Measurements from ENCODE around the gene ACAD10. TPM values are rescaled to one million over a fixed set of nuclear protein-coding genes. Genes with fewer than 3 reads are reported as not detected.

The ACAD10 gene
- total RNA-seq, 2 experiments from 2014 or later, result 15.0 to 35.3 TPM

DNA sequence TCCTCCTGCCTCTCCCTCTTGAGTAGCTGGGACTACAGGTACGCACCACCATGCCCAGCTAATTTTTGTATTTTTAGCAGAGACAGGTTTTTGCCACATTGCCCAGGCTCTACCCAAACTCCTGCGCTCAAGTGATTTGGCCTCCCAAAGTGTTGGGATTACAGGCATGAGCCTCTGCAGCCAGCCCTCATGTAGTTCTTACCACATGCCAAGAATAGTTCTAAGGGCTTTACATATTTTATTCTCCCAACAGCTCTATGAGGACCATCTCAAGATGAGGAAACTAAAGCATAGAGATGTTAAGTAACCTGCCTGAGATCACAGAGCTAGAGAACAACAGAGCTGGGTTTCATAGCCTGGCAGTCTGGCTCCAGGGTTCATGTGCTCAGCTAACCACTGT, 42.9 kb downstream of the ACAD10 start:
- BruUV-seq (replicated peaks), result no TSS peak
- no peaks in the 10 kb centered on the region for H3K9me2 ChIP-seq (ENCODE audit: insufficient read depth, low read length)
- peaks cover 53% of the 10 kb centered on the region for H3K4me1 ChIP-seq (ENCODE audit: insufficient read depth, low read length, poor library complexity, severe bottlenecking)
- no peak overlapping the region for H3K4me2 ChIP-seq (ENCODE audit: low read length)
- H4K20me1 ChIP-seq (ENCODE audit: insufficient read depth, low read length), result no peaks in the 10 kb centered on the region
- no peak overlapping the region for H3K4me3 ChIP-seq (ENCODE audit: low read depth, low read length, poor library complexity, severe bottlenecking)
- H3K9me3 ChIP-seq (ENCODE audit: low read length), result peaks cover 9% of the 10 kb centered on the region; the same call in 1 of the 2 replicates
- CTCF ChIA-PET (ENCODE audit: unreplicated experiment), result no interaction called here
- peaks cover 13% of the 10 kb centered on the region for H3K36me3 ChIP-seq (ENCODE audit: insufficient read depth, low read length)
- POLR2A ChIA-PET, result interaction anchor here (1.2 to 2.3 kb wide), 4 partner anchors 25 to 84 kb away, joined by 3 to 9 read pairs (median 5); no protein-coding TSS in a partner anchor
- DNase-seq (ENCODE audit: low spot score), result no peak
- H3K27ac ChIP-seq (ENCODE audit: low read depth, low read length, poor library complexity, severe bottlenecking), result peak overlapping the region; percentile 93
- H3K79me2 ChIP-seq (ENCODE audit: insufficient read depth, low read depth, low read length), result no peaks in the 10 kb centered on the region
- TF ChIP-seq, protein P1, sequence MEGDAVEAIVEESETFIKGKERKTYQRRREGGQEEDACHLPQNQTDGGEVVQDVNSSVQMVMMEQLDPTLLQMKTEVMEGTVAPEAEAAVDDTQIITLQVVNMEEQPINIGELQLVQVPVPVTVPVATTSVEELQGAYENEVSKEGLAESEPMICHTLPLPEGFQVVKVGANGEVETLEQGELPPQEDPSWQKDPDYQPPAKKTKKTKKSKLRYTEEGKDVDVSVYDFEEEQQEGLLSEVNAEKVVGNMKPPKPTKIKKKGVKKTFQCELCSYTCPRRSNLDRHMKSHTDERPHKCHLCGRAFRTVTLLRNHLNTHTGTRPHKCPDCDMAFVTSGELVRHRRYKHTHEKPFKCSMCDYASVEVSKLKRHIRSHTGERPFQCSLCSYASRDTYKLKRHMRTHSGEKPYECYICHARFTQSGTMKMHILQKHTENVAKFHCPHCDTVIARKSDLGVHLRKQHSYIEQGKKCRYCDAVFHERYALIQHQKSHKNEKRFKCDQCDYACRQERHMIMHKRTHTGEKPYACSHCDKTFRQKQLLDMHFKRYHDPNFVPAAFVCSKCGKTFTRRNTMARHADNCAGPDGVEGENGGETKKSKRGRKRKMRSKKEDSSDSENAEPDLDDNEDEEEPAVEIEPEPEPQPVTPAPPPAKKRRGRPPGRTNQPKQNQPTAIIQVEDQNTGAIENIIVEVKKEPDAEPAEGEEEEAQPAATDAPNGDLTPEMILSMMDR (conservative IDR thresholded peaks at IDR 0.05; ENCODE audit: low read length), result no peak
- no peak for TF ChIP-seq EZH2phosphoT487 (IDR thresholded peaks at IDR 0.05; ENCODE audit: borderline replicate concordance, low read depth, low read length)
- no peak overlapping the region for H2AFZ ChIP-seq (ENCODE audit: low read length)
- intact Hi-C loops (cut with micrococcal nuclease; ENCODE audit: unreplicated experiment), result no loop called here

DNA sequence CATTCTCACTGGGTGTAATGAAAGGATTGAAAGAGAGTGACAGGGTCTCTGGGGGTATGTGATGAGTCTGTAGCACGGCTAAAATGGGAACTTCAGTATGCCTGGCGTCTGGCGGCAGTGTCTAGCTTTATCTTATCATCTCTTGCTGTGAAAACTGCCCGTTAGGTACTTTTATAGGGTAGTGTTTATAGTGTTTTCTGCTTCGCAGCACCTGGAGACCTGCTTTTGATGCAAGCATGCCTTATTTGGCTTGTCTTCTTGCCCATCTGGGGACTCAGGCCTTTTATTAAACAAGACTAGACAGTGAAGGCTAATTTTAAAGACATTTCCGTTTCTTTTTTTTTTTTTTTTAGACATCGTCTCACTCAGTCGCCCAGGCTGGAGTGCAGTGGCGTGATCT, 44.6 kb downstream of the ACAD10 start:
- Histone ChIP-seq H3K27ac (ENCODE audit: low read depth, low read length, poor library complexity, severe bottlenecking) (peak overlapping the region; percentile 93), H3K79me2 (ENCODE audit: insufficient read depth, low read depth, low read length) (no peaks in the 10 kb centered on the region), H3K36me3 (ENCODE audit: insufficient read depth, low read length) (peaks cover 13% of the 10 kb centered on the region), H3K4me2 (ENCODE audit: low read length) (peak overlapping the region; percentile 57), H2AFZ (ENCODE audit: low read length) (peak overlapping the region; percentile 14; the same call in 1 of the 2 replicates), H3K4me3 (ENCODE audit: low read depth, low read length, poor library complexity, severe bottlenecking) (peak overlapping the region; percentile 11), H3K9me2 (ENCODE audit: insufficient read depth, low read length) (no peaks in the 10 kb centered on the region), H3K9me3 (ENCODE audit: low read length) (peaks cover 7% of the 10 kb centered on the region; the same call in 1 of the 2 replicates), H4K20me1 (ENCODE audit: insufficient read depth, low read length) (no peaks in the 10 kb centered on the region), H3K4me1 (ENCODE audit: insufficient read depth, low read length, poor library complexity, severe bottlenecking) (peaks cover 53% of the 10 kb centered on the region)
- no TSS peak for BruUV-seq (replicated peaks)
- DNase-seq (ENCODE audit: low spot score), result peak; percentile 89
- TF ChIP-seq, protein P1 (conservative IDR thresholded peaks at IDR 0.05; ENCODE audit: low read length), result no peak
- TF ChIP-seq EZH2phosphoT487 (IDR thresholded peaks at IDR 0.05; ENCODE audit: borderline replicate concordance, low read depth, low read length), result no peak
- intact Hi-C loops (cut with micrococcal nuclease; ENCODE audit: unreplicated experiment), result loop anchor here (1.0 to 2.0 kb wide), 3 partner anchors 30 to 283 kb away; partner anchors contain the start of genes ERP29 and TMEM116
- CTCF ChIA-PET (ENCODE audit: unreplicated experiment), result no interaction called here
- POLR2A ChIA-PET, result interaction anchor here (0.6 to 2.0 kb wide), 6 partner anchors 14 to 286 kb away, joined by 3 to 9 read pairs (median 4); no protein-coding TSS in a partner anchor

DNA sequence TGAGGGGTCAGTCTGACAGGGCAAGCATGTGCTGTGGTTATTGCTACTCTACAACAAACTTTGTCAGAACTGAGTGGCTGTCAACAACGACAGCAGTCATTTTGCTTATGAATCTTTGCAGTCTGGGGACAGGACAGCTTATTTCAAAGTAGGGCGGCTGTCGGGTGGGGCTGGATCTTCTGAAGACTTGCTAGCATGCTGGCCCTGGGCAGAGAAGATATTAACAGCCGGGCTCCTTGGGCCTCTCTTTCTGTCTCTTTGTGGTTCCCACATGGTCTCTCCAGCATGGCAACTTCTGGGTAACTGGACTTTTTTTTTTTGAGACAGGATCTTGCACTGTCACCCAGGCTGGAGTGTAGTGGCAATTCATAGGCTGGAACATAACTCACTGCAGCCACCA, 46.9 kb downstream of the ACAD10 start:
- DNase-seq (ENCODE audit: low spot score), result no peak
- Histone ChIP-seq H4K20me1 (ENCODE audit: insufficient read depth, low read length) (no peaks in the 10 kb centered on the region), H3K4me2 (ENCODE audit: low read length) (no peak overlapping the region), H3K9me3 (ENCODE audit: low read length) (peaks cover 7% of the 10 kb centered on the region; the same call in 1 of the 2 replicates), H2AFZ (ENCODE audit: low read length) (no peak overlapping the region), H3K4me1 (ENCODE audit: insufficient read depth, low read length, poor library complexity, severe bottlenecking) (peaks cover 53% of the 10 kb centered on the region), H3K27ac (ENCODE audit: low read depth, low read length, poor library complexity, severe bottlenecking) (no peak overlapping the region), H3K79me2 (ENCODE audit: insufficient read depth, low read depth, low read length) (no peaks in the 10 kb centered on the region), H3K4me3 (ENCODE audit: low read depth, low read length, poor library complexity, severe bottlenecking) (no peak overlapping the region), H3K36me3 (ENCODE audit: insufficient read depth, low read length) (peaks cover 17% of the 10 kb centered on the region; the same call in 1 of the 2 replicates), H3K9me2 (ENCODE audit: insufficient read depth, low read length) (no peaks in the 10 kb centered on the region)
- CTCF ChIA-PET (ENCODE audit: unreplicated experiment), result no interaction called here
- POLR2A ChIA-PET, result no interaction called here
- TF ChIP-seq, protein P1 (conservative IDR thresholded peaks at IDR 0.05; ENCODE audit: low read length), result no peak
- no peak for TF ChIP-seq EZH2phosphoT487 (IDR thresholded peaks at IDR 0.05; ENCODE audit: borderline replicate concordance, low read depth, low read length)
- no TSS peak for BruUV-seq (replicated peaks)
- intact Hi-C loops (cut with micrococcal nuclease; ENCODE audit: unreplicated experiment), result no loop called here
